AG10803 (cell line): Measurements from ENCODE around the gene C12orf57.

Experiments
- DNase-seq: peaks from one replicate; pipeline ENCODE4 v3.0.0; 2010; ENCODE audit warnings: low read depth
- H3K4me3 ChIP-seq: 2 replicates; pipeline ENCODE4 v1.5.1; 2011; ENCODE audit warnings: mild to moderate bottlenecking, low read length, control low read depth
- CTCF ChIP-seq: conservative IDR thresholded peaks from 2 replicates; pipeline ENCODE4 v1.5.1; 2011; ENCODE audit warnings: mild to moderate bottlenecking, low read length, control low read depth, inconsistent platforms

Gene C12orf57

GRCh38 chr12:6927379-6928021, 16.3 kb upstream of the C12orf57 start, which contains the start of gene ATN1:
Gene ATN1, plus strand, starts transcription at chr12:6927959. Its CDS starts 6,043 bp downstream, at chr12:6934002.
- peak within 1 kb of the TSS; percentile 85 for H3K4me3 ChIP-seq
- TF ChIP-seq CTCF = no peak
- DNase-seq = peak; percentile 77

DNA sequence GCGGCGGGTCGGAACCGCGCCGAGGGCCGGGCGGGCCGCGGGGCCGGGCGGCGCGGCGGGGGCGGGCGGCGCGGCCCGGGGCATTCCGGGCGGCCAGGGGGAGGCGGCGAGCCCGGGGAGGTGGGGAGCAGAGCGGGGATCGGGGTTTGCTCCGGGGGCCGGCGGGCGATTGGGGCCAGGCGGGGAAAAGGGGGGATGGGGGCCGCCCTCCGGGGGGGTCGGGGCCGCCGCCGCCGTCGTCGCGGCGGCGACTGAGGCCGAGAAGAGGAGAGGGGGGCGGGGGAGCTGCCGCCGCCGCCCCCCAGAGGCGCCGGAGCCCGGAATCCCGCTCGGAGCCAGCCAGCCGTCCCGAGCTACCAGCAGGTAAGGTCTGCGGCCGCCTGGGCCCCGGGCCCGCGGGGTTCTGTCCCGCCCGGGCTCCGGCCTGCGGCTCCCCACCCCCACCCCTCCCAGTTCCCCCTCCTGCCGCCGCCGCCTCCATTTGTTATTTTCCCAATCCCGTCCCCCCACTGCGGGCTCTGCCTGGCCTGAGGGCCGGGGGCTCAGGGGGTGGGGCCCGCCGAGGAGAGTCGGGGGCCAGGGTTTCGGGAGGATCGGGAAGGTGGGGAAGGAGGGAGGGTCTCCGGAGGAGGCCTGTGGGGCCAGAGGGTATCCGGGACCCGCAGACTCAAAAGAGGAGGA, 15.7 kb upstream of the C12orf57 start:
- H3K4me3 ChIP-seq = peak overlapping the region; percentile 85
- no peak for DNase-seq
- no peak for TF ChIP-seq CTCF

DNA sequence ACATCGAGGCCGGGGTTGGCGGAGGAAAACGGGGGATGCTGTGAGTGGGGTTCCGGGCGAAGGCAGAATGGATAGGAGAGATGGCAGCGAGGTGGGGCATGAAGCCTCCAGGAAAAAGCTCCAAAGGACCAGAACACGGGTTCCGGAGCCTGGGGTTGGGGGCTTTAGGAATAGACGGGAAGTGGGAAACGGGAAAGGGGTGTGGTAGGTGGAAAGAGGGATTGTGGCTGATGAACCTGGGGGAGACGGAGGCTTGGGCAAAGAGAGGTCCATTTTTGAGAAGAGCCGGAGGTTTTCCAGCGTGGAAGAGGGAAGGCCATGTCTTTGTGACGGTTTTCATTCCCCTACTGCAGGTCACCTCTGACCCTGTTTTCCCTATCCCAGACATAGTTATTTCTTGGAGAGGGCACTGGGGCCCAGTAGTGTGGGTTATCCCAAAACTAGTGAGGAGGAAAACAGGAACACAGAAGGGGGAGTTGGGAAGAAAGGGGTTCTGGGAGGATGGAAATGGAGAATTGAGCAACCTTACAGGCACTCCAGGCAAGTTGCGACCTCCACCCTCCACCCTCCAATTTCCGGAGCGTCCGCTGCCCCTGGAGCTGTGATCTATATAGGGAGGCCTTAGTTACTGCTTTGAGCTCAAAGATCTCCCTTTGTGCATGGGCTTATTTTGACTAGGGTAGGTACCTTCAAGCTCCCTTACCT, 15.0 kb upstream of the C12orf57 start:
- DNase-seq = no peak
- H3K4me3 ChIP-seq = peak overlapping the region; percentile 85
- TF ChIP-seq CTCF = no peak

DNA sequence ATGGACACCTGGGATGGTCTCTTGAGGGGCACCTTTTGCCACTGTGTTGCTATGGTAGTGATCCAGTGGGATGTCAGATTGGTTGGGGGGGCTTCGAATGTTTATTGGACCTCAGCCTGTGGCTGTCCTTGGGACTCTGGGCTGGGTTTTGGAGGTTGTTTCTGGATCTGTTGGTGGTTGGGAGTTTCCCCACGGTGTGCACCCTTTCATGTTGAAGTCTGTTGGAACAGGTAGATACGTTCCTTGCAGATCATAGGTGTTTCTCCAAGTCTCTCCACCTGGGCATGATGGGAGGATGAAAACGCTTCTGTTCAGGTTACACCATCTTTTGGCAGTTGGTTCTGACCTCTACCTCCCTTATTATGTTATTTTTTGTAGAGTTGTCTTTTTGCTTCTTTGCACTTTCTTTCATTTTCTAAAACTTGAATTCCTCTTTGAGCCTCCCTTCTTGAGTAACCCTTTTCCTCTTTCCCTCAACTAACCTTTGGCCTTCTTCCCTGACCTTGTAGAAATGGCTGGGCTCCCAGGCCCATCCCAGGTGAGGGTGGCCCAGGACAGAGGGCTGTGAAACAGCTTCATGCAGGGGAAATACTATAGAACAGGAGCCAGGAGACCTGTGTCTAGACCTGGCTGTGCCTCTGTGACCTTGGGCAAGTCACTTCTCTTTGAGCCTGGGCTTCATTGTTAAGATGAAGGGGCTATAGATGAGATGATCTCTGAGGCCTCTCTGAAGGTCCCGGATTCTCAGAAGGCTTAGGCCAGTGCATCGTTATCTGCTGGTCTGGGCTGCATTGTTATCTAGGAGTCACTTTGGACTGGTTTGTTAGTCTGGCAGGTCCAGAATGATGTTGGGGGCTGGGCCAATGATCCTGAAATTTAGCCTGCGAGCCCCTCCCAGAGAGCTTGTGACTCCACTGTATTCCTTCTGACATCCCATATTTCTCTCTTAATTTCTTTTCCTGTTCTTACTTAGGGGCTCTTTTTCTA, 14.1 kb upstream of the C12orf57 start:
- no peak for TF ChIP-seq CTCF
- DNase-seq = no peak
- H3K4me3 ChIP-seq = peak overlapping the region; percentile 85

DNA sequence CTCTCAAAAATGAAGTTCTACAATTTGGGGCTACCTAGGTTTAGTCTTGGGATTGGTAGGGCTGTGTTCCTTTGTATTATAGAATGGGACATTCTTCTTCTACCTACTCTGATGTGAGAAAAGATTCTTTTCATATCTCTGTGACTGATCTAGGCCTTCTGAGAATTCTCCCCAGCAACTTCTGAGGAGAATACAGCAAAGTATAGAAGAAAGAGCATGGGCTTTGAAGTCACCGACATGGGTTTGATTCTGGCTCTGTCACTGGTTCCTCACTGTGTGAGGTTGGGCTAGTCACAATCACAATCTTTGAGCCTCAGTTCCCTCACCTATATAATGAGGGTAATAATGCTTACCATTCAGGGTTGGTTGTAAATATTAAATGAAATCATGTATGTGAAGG, 11.1 kb upstream of the C12orf57 start:
- no peak for DNase-seq
- no peak for TF ChIP-seq CTCF
- H3K4me3 ChIP-seq = no peak overlapping the region

- H3K4me3 ChIP-seq = no peak overlapping the region
- no peak for TF ChIP-seq CTCF
- DNase-seq = no peak
Observed at GRCh38 chr12:6934110-6934509, 9.7 kb upstream of the C12orf57 start.
